Natural killer cell (primary cell): ENCODE results near the gene FAM171A1. TPM values are rescaled to one million over a fixed set of nuclear protein-coding genes. Genes with fewer than 3 reads are reported as not detected.

Source experiments
- ATAC-seq, 3 donors: fragments of 150-1000 bp in 2 of 3; fragments of 200-7000 bp in 1 of 3; cut with Tn5 transposase; 1 replicate in 1 of 3; 2 replicates in 2 of 3; pipeline ENCODE4 v1.10.0; 2021; ENCODE audit warnings: mild to moderate bottlenecking in 2 of 3, moderate library complexity in 2 of 3
- DNase-seq, 2 donors: peaks; one replicate each; pipeline versions ENCODE4 v3.0.0 to v3.0.0-alpha.2; 2013 to 2021; ENCODE audit warnings: mixed read lengths in 1 of 2
- H3K27ac ChIP-seq: one replicate; pipeline ENCODE4 v1.5.1; 2013; ENCODE audit warnings: mild to moderate bottlenecking, low read length
- H3K27me3 ChIP-seq: one replicate; pipeline ENCODE4 v1.6.1; 2013; ENCODE audit warnings: low read length; ENCODE audit not compliant: control insufficient read depth, insufficient read depth
- H3K36me3 ChIP-seq: one replicate; pipeline ENCODE4 v1.6.1; 2013; ENCODE audit warnings: low read length; ENCODE audit not compliant: control insufficient read depth, insufficient read depth
- H3K4me1 ChIP-seq: one replicate; pipeline ENCODE4 v1.6.1; 2013; ENCODE audit warnings: low read length; ENCODE audit not compliant: control insufficient read depth, insufficient read depth
- H3K4me3 ChIP-seq: one replicate; pipeline ENCODE4 v1.5.1; 2013; ENCODE audit warnings: low read length
- H3K9me3 ChIP-seq: one replicate; pipeline ENCODE4 v1.6.1; 2013; ENCODE audit warnings: low read length; ENCODE audit not compliant: control insufficient read depth, insufficient read depth
- H3K27ac Mint-ChIP-seq, 2 donors: one replicate each; pipeline ENCODE4 v1.8.0; 2022; ENCODE audit warnings: mild to moderate bottlenecking in 2 of 2, mixed read lengths in 2 of 2, moderate library complexity in 1 of 2
- H3K27me3 Mint-ChIP-seq, 2 donors: one replicate each; pipeline ENCODE4 v1.8.0; 2022; ENCODE audit warnings: low read depth in 2 of 2, mixed read lengths in 2 of 2
- H3K36me3 Mint-ChIP-seq: one replicate; pipeline ENCODE4 v1.8.0; 2022; ENCODE audit warnings: mixed read lengths
- H3K4me1 Mint-ChIP-seq, 2 donors: one replicate each; pipeline ENCODE4 v1.8.0; 2022; ENCODE audit warnings: mixed read lengths in 2 of 2
- H3K4me3 Mint-ChIP-seq: one replicate; pipeline ENCODE4 v1.8.0; 2022; ENCODE audit warnings: mild to moderate bottlenecking, moderate library complexity, mixed read lengths
- H3K9me3 Mint-ChIP-seq, 2 donors: one replicate each; pipeline ENCODE4 v1.8.0; 2022; ENCODE audit warnings: mixed read lengths in 2 of 2
- CTCF ChIP-seq: fragments of 200-600 bp; IDR thresholded peaks from one replicate; pipeline ENCODE4 v1.8.0; 2022; ENCODE audit warnings: antibody characterized with exemption
- WGBS: methylation state at CpG from one replicate; pipeline ENCODE4 v1.1.7; 2013; ENCODE audit warnings: missing lambda C conversion rate; ENCODE audit not compliant: insufficient coverage; 5-methylcytosine and 5-hydroxymethylcytosine counted together
- intact Hi-C: fragments of 100-400 bp; cut with micrococcal nuclease; formaldehyde crosslinking; loops from one replicate; pipeline ENCODE4 v1.14.2; 2022
- total RNA-seq, 4 donors: library from RNA; stranded (reverse); fragments of 120-200 nt in 1 of 4; gene quantifications; one replicate each; pipeline versions ENCODE4 v1.2.3 to v1.2.4, GENCODE V29; 2013 to 2022

The FAM171A1 gene
- total RNA-seq, 3 donors from 2014 or later (not counting 1 experiment from before 2014, with no cell fraction given), result 0.99 to 2.3 (median 1.6) TPM

DNA sequence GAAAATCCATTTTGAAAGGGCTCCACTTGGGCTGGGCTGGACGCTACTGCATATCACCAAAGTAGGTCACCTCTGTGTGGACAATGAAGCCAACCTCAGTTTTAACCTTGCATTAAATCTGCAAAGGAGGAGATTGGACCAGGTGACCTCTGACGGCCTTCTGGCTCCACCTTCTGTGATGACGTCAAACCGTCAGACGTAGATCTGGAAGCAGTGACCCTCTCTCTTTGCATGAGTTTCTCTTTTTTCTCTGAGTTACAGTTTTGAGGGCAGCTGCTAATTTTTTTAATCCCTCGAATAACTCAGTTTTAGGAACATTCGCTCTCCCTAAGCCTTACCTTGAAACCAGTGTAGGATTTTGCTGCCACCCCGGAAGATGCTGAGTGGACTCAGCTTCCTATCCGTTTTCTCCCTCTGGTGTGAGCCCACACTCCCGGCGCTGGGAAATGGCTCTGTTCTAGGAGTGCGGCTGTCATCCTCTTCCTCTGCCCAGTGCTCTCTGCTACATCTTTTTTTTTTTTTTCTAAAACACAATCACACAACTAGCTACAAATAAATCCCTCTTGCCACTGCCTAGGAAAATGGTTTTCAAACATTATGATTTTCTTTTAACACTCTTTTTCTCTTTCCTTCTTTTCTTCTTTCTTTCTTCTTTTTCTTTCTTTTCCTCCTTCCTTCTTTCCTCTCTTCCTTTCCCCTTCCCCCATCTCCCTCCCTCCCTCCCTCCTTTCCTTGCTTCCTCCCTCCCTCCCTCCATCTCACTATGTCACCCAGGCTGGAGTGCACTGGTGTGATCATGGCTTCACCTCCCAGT is 174.9 kb downstream of the FAM171A1 start:
- ATAC-seq (peak in 1 of 3 donors; percentile 67), DNase-seq (peak in 1 of 2 donors; percentile 48)
- H3K36me3 Mint-ChIP-seq, result no peaks in the 10 kb centered on the region
- peak overlapping the region in 1 of 2 donors; percentile 67 for H3K27ac Mint-ChIP-seq
- peaks cover 0 to 5% of the 10 kb centered on the region in 2 donors for H3K4me1 Mint-ChIP-seq
- H3K9me3 Mint-ChIP-seq, result no peaks in the 10 kb centered on the region
- Histone ChIP-seq H3K4me1 (peaks cover 3% of the 10 kb centered on the region), H3K27me3 (no peaks in the 10 kb centered on the region), H3K27ac (peak overlapping the region; percentile 49), H3K36me3 (no peaks in the 10 kb centered on the region), H3K4me3 (peak overlapping the region; percentile 20), H3K9me3 (no peaks in the 10 kb centered on the region)
- 80% methylated on average over 12 of the region's 12 CpGs for WGBS
- peaks cover 0 to 3% of the 10 kb centered on the region in 2 donors for H3K27me3 Mint-ChIP-seq
- peak overlapping the region; percentile 51 for H3K4me3 Mint-ChIP-seq
- TF ChIP-seq CTCF, result no peak
- intact Hi-C loops, result no loop called here

DNA sequence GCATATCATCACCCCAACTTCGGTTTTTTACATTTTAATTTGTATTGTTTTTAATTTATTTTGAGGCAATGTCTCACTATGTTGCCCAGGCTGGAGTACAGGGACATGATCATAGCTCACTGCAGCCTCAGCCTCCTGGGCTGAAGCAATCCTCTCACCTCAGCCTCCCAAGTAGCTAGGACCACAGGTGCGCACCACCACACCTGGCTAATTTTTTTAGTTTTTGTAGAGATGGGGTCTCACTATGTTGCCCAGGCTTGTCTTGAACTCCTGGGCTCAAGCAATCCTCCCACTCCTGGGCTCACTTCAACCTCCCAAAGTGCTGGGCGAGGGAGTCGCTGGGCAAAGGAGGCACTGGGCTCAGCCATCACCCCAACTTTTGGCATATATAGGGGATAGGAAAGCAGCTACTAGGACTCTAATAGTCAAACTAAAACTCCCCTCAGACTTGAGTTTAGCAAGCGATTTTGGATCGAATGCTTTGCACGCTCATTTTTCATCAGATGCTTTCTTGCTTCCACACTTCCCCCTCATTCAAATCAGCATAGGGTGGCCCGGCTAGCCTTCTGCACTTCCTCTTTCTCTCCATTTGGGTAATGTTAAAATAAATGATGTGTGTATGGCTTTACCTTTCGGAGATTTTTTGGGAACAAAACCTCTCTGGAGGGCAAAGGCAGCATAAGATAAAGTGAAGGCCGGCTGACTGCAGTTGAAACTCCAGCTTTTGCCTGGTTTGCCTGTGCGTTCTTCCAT is 181.8 kb downstream of the FAM171A1 start:
- Histone ChIP-seq H3K27ac (no peak overlapping the region), H3K4me3 (no peak overlapping the region), H3K4me1 (peaks cover 3% of the 10 kb centered on the region), H3K27me3 (no peaks in the 10 kb centered on the region), H3K36me3 (no peaks in the 10 kb centered on the region), H3K9me3 (no peaks in the 10 kb centered on the region)
- intact Hi-C loops, result no loop called here
- DNase-seq (no peak), ATAC-seq (no peak)
- Mint-ChIP-seq H3K9me3 (no peaks in the 10 kb centered on the region), H3K36me3 (no peaks in the 10 kb centered on the region), H3K27me3 (no peaks in the 10 kb centered on the region), H3K27ac (no peak overlapping the region), H3K4me1 (peaks cover 12 to 17% of the 10 kb centered on the region in 2 donors), H3K4me3 (peak overlapping the region; percentile 35)
- no peak for TF ChIP-seq CTCF
- 55% methylated on average over 6 of the region's 11 CpGs for WGBS

DNA sequence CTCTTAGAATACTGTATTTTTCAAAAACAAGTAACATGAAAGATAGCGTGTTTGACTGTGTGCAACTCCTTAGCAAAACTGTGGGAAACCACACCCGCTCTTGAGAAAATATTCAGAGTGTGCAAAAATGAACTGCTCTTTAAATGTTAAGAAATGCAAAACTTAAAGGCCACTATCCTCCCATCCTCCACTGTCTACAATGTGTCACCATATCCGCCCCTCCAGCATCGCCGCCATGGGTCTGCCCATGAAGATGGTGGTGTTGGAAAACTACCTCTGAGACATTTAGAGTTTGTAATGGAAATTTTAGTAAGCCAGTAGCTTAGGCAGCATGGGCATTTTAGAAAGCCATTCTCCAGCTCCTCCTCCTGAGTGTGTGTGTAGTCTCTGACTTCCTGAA is 182.5 kb downstream of the FAM171A1 start:
- H3K9me3 ChIP-seq, result no peaks in the 10 kb centered on the region
- peak in 1 of 2 donors; percentile 29 for DNase-seq
- Mint-ChIP-seq H3K4me1 (peaks cover 12 to 17% of the 10 kb centered on the region in 2 donors), H3K27ac (no peak overlapping the region), H3K27me3 (no peaks in the 10 kb centered on the region), H3K36me3 (no peaks in the 10 kb centered on the region), H3K4me3 (no peak overlapping the region), H3K9me3 (no peaks in the 10 kb centered on the region)
- no peaks in the 10 kb centered on the region for H3K36me3 ChIP-seq
- TF ChIP-seq CTCF, result no peak
- no peaks in the 10 kb centered on the region for H3K27me3 ChIP-seq
- no peak overlapping the region for H3K4me3 ChIP-seq
- intact Hi-C loops, result no loop called here
- 64% methylated on average over 2 of the region's 5 CpGs for WGBS
- H3K4me1 ChIP-seq, result peaks cover 3% of the 10 kb centered on the region
- no peak overlapping the region for H3K27ac ChIP-seq
- ATAC-seq, result peak in 1 of 3 donors; percentile 25
